Subcutaneous abdominal adipose tissue (tissue), 5 donors: Measurements from ENCODE around the gene CACNA2D3.

Source experiments
- H3K27ac ChIP-seq: one replicate; pipeline ENCODE4 v1.7.0; 2013; ENCODE audit warnings: low read depth, mild to moderate bottlenecking, inconsistent platforms, low read length, moderate library complexity
- H3K27me3 ChIP-seq, 5 donors: one replicate each; pipeline ENCODE4 v1.7.0; 2013; ENCODE audit warnings: low read length in 5 of 5, inconsistent platforms in 1 of 5; ENCODE audit not compliant: control insufficient read depth in 5 of 5, insufficient read depth in 4 of 5
- H3K36me3 ChIP-seq, 5 donors: one replicate each; pipeline ENCODE4 v1.7.0; 2013; ENCODE audit warnings: low read length in 5 of 5; ENCODE audit not compliant: control insufficient read depth in 5 of 5, insufficient read depth in 5 of 5
- H3K4me1 ChIP-seq, 5 donors: one replicate each; pipeline ENCODE4 v1.7.0; 2013; ENCODE audit warnings: low read length in 5 of 5, mild to moderate bottlenecking in 3 of 5, moderate library complexity in 1 of 5; ENCODE audit not compliant: control insufficient read depth in 5 of 5, insufficient read depth in 5 of 5
- H3K4me3 ChIP-seq, 5 donors: one replicate each; pipeline ENCODE4 v1.7.0; 2013; ENCODE audit warnings: low read length in 5 of 5, low read depth in 1 of 5
- H3K9ac ChIP-seq, 5 donors: one replicate each; pipeline ENCODE4 v1.7.0; 2013; ENCODE audit warnings: low read length in 5 of 5, mild to moderate bottlenecking in 4 of 5, moderate library complexity in 3 of 5
- H3K9me3 ChIP-seq, 5 donors: one replicate each; pipeline ENCODE4 v1.7.0; 2013; ENCODE audit warnings: low read length in 5 of 5; ENCODE audit not compliant: control insufficient read depth in 5 of 5
- donor health status: healthy.
- donor health status: healthy.
- donor health status: healthy.
- donor health status: healthy.
- donor health status: healthy.

CACNA2D3 gene

DNA sequence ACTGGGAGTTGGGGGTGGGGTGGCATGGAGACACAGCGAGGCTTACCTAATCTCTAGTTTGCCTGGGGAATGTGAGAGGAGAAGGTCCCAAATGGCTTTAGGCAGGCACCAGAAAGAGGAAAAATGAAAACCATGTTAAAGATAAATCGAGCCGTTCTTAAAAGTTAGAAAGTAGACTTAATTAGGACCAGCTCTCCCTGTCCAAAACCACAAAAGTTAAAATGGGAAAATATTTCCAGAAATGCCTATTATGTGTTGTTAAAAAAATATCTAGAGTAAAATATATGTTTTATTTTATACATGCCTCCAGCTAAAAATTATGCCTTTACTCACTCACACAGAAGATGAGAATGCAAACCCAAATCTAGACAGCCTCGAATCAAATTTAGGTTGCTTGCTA, 755.4 kb downstream of the CACNA2D3 start:
- Histone ChIP-seq H3K9ac (no peak overlapping the region), H3K36me3 (no peaks in the 10 kb centered on the region), H3K27me3 (peaks cover 0 to 2% (median 0%) of the 10 kb centered on the region in 5 donors), H3K9me3 (no peaks in the 10 kb centered on the region), H3K4me1 (peaks cover 0 to 6% (median 2%) of the 10 kb centered on the region in 5 donors), H3K27ac (no peak overlapping the region), H3K4me3 (no peak overlapping the region)

DNA sequence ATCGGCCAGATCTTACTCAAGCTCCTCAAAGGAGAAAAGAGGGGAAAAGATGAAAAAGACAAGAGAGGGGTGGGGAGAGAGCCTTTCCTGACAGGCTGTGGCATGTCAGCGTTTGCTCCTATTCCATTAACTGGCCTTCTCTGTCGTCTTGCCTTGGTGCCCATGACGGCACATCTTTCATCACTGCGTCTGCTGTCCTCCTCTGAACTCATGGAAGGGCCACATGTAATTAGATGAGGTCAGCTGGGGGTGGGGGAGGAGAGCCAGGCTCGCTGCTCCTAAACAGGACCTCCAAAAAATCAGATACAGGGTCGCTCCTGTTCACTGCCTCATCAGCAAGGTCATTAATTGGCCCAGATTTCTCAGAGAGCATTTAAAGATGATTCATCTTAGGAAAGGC, 755.8 kb downstream of the CACNA2D3 start:
- H3K9me3 ChIP-seq = no peaks in the 10 kb centered on the region
- H3K36me3 ChIP-seq = no peaks in the 10 kb centered on the region
- H3K4me1 ChIP-seq = peaks cover 0 to 6% (median 2%) of the 10 kb centered on the region in 5 donors
- H3K27me3 ChIP-seq = peaks cover 0 to 2% (median 0%) of the 10 kb centered on the region in 5 donors
- no peak overlapping the region for H3K4me3 ChIP-seq
- no peak overlapping the region for H3K27ac ChIP-seq
- H3K9ac ChIP-seq = no peak overlapping the region

DNA sequence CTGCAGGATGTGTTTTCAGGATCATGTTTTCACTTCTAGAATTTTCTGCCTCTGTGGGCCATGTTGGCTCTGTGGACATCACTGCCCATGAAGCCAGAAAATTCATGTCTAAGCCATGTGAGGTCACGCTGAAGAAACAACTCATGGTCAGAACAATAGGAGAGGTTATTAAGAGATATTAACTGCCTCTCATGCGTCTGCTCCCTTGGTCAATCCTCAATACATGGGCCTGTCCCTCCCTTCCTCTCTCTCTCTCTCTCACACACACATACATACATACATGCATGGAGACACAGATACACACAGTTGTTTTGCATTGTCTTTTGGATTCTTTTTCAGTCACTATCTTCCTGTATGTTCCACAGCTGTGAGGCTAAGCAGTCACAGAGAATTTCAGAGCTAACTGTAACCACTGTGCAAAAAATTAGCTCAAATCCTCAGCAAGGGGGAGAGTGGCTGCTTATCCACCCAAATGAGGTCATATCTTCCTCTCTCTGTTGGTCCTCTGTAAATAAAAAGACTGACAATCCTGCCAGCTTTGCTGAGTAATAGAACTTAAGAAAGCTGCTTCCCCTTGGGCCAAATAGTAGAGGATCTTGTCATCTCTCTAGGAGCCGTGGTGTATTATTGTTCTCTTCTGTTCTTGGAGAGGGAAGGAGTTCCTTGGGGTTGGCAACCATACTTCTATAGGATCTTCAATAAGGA, 759.9 kb downstream of the CACNA2D3 start:
- H3K36me3 ChIP-seq = no peaks in the 10 kb centered on the region
- no peaks in the 10 kb centered on the region for H3K9me3 ChIP-seq
- peaks cover 0 to 6% (median 2%) of the 10 kb centered on the region in 5 donors for H3K4me1 ChIP-seq
- H3K9ac ChIP-seq = no peak overlapping the region
- H3K4me3 ChIP-seq = no peak overlapping the region
- H3K27ac ChIP-seq = no peak overlapping the region
- H3K27me3 ChIP-seq = peaks cover 0 to 2% (median 0%) of the 10 kb centered on the region in 5 donors

DNA sequence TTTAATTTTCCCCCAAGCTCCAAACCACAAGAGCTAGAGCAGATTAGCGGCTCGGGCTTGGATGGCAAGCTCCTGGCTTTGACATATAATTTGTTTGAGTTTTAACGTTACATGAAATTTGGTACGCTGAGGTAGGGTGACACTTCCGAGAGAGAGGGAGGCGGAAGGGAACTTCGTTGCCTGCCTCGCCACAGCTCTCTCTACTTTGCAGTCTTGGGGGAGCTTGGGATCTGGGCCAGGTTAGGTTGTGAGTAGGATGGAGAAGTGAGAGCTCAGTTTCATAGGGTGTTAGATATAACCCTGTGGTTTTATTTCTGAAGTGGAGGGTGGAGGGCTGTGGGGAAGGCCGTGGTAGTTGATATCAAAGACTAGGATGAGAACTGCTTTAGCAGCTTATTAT, 765.8 kb downstream of the CACNA2D3 start:
- no peaks in the 10 kb centered on the region for H3K27me3 ChIP-seq
- peaks cover 3 to 17% (median 12%) of the 10 kb centered on the region in 5 donors for H3K4me1 ChIP-seq
- no peaks in the 10 kb centered on the region for H3K36me3 ChIP-seq
- no peaks in the 10 kb centered on the region for H3K9me3 ChIP-seq
- H3K9ac ChIP-seq = no peak overlapping the region
- no peak overlapping the region for H3K27ac ChIP-seq
- no peak overlapping the region for H3K4me3 ChIP-seq

DNA sequence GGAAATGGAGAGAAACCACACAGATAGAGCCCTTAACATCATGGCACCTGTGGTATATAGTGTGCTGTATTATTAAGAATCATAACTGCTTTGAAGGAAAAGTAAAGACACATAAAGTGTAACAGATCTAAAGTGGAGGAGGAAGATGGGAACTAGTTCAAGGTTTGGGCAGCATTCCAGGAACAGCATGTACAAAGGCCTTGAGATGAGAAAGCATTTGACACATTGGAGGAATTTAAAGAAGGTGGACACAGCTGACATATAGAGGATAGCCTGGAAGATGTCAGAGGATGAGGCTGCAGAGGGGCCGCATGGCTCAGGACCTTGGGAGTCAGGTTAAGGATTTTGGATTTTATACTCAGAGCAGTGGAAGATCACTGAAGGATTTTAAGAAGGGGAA, 766.5 kb downstream of the CACNA2D3 start:
- Histone ChIP-seq H3K4me3 (no peak overlapping the region), H3K36me3 (no peaks in the 10 kb centered on the region), H3K4me1 (peaks cover 3 to 17% (median 12%) of the 10 kb centered on the region in 5 donors), H3K27me3 (no peaks in the 10 kb centered on the region), H3K9me3 (no peaks in the 10 kb centered on the region), H3K9ac (no peak overlapping the region), H3K27ac (no peak overlapping the region)

DNA sequence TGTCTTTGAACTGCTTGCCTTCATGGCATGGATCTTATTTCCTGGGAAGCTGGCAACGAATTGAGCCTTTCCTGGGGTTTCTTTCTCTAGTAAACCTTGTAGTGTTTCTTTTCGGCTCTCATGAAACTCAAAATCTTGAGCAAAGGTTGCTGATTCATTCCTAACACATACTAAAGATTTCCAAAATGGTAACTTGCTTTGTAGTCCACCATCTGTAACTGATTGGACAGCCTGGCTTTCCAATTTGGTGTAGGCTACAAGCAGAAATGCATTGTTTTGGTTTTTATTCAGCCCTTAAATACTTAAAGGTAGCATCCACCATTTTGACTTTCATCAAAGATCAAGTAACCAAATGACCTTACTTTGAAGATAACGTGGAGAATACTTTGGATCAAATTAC, 767.4 kb downstream of the CACNA2D3 start:
- H3K9ac ChIP-seq = no peak overlapping the region
- H3K27ac ChIP-seq = no peak overlapping the region
- H3K4me3 ChIP-seq = no peak overlapping the region
- no peaks in the 10 kb centered on the region for H3K27me3 ChIP-seq
- H3K36me3 ChIP-seq = no peaks in the 10 kb centered on the region
- no peaks in the 10 kb centered on the region for H3K9me3 ChIP-seq
- peaks cover 3 to 17% (median 12%) of the 10 kb centered on the region in 5 donors for H3K4me1 ChIP-seq

DNA sequence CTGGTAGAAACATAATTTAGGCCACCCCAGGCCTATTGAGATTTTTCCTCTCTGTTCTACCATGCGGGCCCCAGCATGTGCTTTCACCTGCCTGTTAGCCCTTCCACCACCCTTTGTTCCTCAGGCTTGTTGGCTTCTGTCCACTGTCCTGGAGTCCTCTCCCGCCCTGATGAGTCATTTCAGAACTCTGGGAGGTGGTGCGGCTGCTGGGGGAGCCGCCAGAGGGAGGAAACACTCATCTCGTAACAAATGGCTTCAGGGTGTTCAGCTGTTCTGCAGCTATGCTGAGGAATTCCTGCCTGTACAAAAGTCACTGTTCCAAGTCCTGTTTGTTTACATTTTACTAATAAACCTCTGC, 769.2 kb downstream of the CACNA2D3 start:
- Histone ChIP-seq H3K36me3 (no peaks in the 10 kb centered on the region), H3K4me1 (peaks cover 3 to 17% (median 12%) of the 10 kb centered on the region in 5 donors), H3K9me3 (no peaks in the 10 kb centered on the region), H3K27ac (no peak overlapping the region), H3K27me3 (no peaks in the 10 kb centered on the region), H3K4me3 (no peak overlapping the region), H3K9ac (no peak overlapping the region)

DNA sequence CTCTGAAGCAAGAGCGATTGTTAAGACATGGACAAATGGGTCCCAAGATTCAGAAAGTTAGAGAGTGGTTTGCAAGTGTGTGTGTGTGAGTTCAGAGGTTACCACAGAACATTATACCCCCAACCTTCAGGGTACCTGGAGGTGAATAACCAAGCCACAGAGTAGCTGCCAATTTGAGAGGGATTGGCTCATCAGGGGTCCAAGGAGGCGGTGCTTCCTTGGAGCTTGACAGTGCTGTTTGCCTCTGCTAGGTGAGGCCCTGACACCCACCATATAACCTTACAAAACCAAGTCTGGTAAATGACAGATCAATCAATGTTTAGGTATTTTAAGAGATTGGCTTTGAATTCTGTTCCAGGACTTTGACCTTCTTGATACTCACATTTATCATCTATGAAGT, 769.8 kb downstream of the CACNA2D3 start:
- peaks cover 3 to 17% (median 12%) of the 10 kb centered on the region in 5 donors for H3K4me1 ChIP-seq
- no peak overlapping the region for H3K4me3 ChIP-seq
- no peaks in the 10 kb centered on the region for H3K27me3 ChIP-seq
- no peaks in the 10 kb centered on the region for H3K9me3 ChIP-seq
- no peaks in the 10 kb centered on the region for H3K36me3 ChIP-seq
- no peak overlapping the region for H3K9ac ChIP-seq
- no peak overlapping the region for H3K27ac ChIP-seq

DNA sequence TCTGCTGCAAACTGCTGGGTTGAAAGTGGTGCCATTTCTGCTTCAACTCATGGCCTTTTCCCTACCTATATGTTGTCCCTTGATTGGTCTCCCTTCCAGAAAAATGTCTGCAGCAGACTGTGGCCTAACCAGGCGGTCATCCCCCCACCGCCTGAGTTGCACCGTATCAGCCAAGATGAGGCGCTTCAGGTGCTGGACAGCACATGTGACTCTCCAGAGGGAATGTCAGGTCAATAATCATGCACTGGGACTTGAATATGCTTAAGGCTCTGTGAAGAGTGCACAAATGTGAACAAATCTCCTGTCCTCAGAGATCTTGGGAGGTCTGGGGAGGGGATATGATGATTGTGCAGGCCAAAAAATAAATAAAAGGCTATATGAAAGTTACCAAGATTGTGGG, 773.3 kb downstream of the CACNA2D3 start:
- H3K27ac ChIP-seq = no peak overlapping the region
- H3K4me3 ChIP-seq = no peak overlapping the region
- H3K27me3 ChIP-seq = no peaks in the 10 kb centered on the region
- no peaks in the 10 kb centered on the region for H3K9me3 ChIP-seq
- no peak overlapping the region for H3K9ac ChIP-seq
- H3K36me3 ChIP-seq = no peaks in the 10 kb centered on the region
- H3K4me1 ChIP-seq = peaks cover 3 to 17% (median 12%) of the 10 kb centered on the region in 5 donors

DNA sequence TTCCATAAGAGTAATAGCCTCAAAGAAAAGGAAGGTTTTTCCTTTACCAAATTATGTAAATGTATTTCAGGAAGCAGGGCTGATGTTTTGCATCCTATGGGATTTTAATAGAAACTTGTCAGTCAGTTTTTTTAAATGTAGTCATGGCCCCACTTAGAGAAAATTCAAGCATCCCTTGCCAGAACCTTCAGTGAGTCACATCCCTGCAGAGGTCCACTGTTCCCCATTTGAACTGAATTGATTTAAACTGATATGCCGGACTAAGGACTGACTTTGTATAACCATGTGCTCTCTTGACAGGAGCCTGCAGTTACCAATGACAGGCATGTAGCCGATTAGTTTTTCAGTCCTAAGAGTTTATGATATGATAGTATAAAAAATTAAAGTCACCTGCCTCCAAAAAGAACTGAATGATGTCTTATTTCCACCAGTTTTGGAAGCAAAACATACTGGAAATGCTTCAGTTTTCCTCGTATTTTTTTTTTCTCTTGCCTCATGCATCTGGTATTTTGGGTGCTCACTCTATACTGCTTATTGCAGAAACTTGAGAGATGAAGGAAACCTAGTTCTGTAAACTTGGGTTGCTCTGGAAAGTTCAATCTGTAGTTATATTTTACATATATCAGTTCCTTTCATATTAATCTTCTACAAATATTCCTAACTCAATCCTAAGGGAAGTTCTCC, 774.8 kb downstream of the CACNA2D3 start:
- no peaks in the 10 kb centered on the region for H3K36me3 ChIP-seq
- no peak overlapping the region for H3K27ac ChIP-seq
- no peaks in the 10 kb centered on the region for H3K27me3 ChIP-seq
- H3K9me3 ChIP-seq = no peaks in the 10 kb centered on the region
- H3K4me3 ChIP-seq = no peak overlapping the region
- peaks cover 0 to 10% (median under 1%) of the 10 kb centered on the region in 5 donors for H3K4me1 ChIP-seq
- H3K9ac ChIP-seq = no peak overlapping the region
